NT2/D1 (cell line): ENCODE results near the gene ADGRG1.

Experiments
- SUZ12 ChIP-seq: IDR thresholded peaks from 2 replicates; pipeline ENCODE4 v1.6.1; 2011; ENCODE audit not compliant: insufficient read length, insufficient read depth; ENCODE audit errors: extremely low read depth
- YY1 ChIP-seq: IDR thresholded peaks from 2 replicates; pipeline ENCODE4 v1.6.1; 2011; ENCODE audit not compliant: insufficient read length, insufficient read depth
- ZNF274 ChIP-seq: IDR thresholded peaks from 2 replicates; pipeline ENCODE4 v1.6.1; 2011; ENCODE audit warnings: mild to moderate bottlenecking, low read depth, low read length

DNA sequence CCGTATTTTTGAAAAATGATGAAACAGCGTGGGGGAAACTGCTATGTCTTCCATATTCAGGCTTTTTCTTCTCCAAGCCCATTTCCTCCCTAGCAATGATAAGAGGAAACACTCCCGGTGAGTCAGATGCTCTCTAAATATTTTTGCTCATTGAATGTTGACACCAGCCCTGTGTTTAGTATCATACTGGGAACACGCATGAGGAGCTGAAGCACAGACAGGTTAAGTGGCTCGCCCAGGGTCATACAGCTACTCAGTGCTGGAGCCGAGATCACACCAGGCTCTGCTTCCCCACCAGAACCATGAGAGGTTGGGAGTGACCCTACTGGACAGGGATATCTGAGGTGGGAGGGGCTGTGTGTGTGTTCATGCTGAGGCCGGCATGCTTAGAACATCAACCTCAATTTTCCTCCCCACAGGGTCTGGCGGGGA lies 37.8 kb upstream of the ADGRG1 start:
- no peak for TF ChIP-seq YY1
- no peak for TF ChIP-seq ZNF274
- no peak for TF ChIP-seq SUZ12
